NB4 (cell line): ENCODE measurements around the gene NRG3.

Experiments used
- DNase-seq: peaks from one replicate; pipeline ENCODE4 v3.0.0; 2010; ENCODE audit warnings: low read depth
- H3K4me3 ChIP-seq: one replicate; pipeline ENCODE4 v1.5.1; 2011; ENCODE audit warnings: mild to moderate bottlenecking, low read depth, low read length, moderate library complexity
- MYC ChIP-seq: IDR thresholded peaks from 2 replicates; pipeline ENCODE4 v1.6.1; 2011; ENCODE audit warnings: low read depth, low read length

Gene NRG3

DNA sequence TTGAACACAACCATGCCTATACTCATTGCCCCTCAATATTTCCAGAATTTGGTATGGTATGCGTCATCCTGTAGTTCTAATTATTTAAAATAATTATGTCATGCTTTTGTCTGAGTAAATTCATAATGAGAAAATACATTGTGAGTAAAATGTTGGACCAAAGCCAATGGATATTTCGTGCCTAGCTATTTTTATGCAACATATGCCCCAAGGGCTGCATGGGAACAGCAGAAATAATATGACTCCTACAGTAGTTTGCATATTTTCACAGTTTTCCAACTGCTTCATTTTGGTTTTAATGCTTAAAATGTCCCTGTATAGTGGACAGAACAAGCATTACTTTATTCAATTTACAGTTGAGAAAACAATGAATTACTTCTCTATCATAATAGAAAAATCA lies 1148.7 kb downstream of the NRG3 start:
- DNase-seq, result no peak
- TF ChIP-seq MYC, result no peak

More for the DNA sequence above, 1148.7 kb downstream of the NRG3 start:
- no peak overlapping the region for H3K4me3 ChIP-seq
